Erythroblast (primary cell): ENCODE measurements around the gene ZNF618.

Experiments used
- GATA1 ChIP-seq: IDR thresholded peaks from 2 replicates; pipeline ENCODE4 v1.6.1; 2011; ENCODE audit warnings: low read depth, mild to moderate bottlenecking, control low read depth, low read length, moderate library complexity
- POLR2A ChIP-seq: IDR thresholded peaks from 2 replicates; pipeline ENCODE4 v1.6.1; 2011; ENCODE audit warnings: mild to moderate bottlenecking, low read length

- TF ChIP-seq POLR2A (no peak), GATA1 (no peak)
Observed at GRCh38 chr9:113892861-113893491, 16.9 kb downstream of the ZNF618 start.
